Retinal pigment epithelial cell (primary cell): ENCODE measurements around the gene DDX4.
"Not testable (repeated sequence)": the region's sequence is repeated elsewhere in the genome, so short reads cannot be mapped to it uniquely, and the experiment has no call there.

Experiments
- DNase-seq: peaks from one replicate; pipeline ENCODE4 v3.0.0-alpha.2; 2010; ENCODE audit warnings: low read depth
- H3K4me3 ChIP-seq: 2 replicates; pipeline ENCODE4 v1.5.1; 2011; ENCODE audit warnings: mild to moderate bottlenecking, low read length, control low read depth, moderate library complexity
- TF ChIP-seq, protein P1 (sequence below): conservative IDR thresholded peaks from 2 replicates; pipeline ENCODE4 v1.5.1; 2011; ENCODE audit warnings: low read depth, low read length, control low read depth, inconsistent platforms

The DDX4 gene

DNA sequence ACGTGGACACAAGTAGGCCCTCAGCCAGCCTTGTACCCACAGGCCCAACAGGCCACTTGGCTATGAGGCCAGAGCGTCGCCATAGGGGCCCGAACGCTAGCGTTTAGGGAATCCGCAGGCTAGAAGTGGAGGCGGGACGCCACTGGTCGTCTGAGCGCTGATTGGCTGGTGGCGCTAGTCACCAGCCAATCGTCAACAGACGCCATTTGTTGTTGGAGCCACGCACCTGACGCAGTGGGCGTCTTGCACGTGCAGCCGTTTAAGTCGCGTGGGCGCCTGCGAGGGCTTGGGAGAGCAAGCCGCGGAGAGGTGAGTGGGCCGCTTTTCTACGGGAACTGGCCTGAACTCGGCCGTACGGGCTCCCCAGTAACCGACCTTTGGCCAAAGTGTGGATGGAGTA lies at the start of gene DDX4:
Gene DDX4, plus strand, starts transcription at position 269 of the 400 bp plus-strand sequence. CDS start 903 bp downstream, outside the sequence.
- H3K4me3 ChIP-seq: no peak within 1 kb of the TSS
- DNase-seq: no peak
- TF ChIP-seq, protein P1, sequence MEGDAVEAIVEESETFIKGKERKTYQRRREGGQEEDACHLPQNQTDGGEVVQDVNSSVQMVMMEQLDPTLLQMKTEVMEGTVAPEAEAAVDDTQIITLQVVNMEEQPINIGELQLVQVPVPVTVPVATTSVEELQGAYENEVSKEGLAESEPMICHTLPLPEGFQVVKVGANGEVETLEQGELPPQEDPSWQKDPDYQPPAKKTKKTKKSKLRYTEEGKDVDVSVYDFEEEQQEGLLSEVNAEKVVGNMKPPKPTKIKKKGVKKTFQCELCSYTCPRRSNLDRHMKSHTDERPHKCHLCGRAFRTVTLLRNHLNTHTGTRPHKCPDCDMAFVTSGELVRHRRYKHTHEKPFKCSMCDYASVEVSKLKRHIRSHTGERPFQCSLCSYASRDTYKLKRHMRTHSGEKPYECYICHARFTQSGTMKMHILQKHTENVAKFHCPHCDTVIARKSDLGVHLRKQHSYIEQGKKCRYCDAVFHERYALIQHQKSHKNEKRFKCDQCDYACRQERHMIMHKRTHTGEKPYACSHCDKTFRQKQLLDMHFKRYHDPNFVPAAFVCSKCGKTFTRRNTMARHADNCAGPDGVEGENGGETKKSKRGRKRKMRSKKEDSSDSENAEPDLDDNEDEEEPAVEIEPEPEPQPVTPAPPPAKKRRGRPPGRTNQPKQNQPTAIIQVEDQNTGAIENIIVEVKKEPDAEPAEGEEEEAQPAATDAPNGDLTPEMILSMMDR: no peak

DNA sequence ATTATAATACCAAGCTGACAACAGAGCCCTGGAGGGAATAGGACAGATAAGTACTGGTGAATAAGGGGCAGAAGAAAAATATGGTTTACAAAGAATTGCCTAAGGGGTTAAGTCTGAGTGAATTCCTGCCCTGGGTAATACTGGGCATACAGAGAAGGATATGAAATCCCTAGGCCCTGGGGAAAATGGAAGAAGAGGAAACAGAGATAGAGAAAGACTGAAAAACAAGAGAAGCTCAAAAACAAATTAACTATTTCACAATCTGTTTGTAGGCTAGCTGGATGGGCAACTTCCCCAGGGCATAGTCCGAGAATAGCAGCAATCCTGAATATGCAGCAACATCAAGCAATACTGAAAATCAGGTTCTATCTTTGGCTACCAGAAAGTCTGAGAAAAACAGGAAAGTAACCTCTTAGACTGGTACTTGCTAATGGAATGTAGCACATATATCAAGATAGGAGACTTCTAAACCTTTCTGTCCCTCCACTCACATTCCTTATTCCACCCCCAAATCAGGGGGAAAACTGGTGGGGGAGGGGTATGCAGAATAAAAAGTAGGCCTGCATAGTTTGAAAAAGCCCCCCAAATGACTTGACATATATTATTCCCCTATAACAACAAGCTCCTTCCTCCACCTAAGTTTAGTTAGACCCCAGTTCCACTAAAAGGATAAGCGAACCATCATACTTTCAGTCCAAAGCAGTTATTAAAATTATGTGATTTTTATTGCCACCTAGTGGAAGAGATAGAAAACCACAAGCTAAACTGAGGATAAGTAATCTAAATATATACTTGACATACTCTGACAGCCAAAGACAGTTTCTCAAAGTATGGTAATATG lies 46.4 kb upstream of the DDX4 start:
- DNase-seq: no peak
- H3K4me3 ChIP-seq: no peak overlapping the region
- TF ChIP-seq, protein P1: peak; percentile 49

DNA sequence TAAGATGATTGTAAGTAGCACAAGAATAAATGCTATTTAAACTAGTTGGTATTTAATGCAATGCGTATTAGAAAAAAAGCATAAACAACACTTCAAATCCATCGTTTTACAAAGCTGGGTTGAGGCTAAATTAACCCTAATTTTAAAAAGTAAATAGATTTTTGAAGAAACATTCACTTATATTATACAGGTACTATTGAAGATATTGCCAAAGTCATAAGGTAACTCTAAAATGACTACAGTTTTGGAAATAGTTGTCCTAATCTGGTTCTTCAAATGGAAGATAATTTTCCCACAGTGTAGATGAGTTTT lies 45.8 kb upstream of the DDX4 start:
- TF ChIP-seq, protein P1: no peak
- DNase-seq: no peak
- H3K4me3 ChIP-seq: no peak overlapping the region

DNA sequence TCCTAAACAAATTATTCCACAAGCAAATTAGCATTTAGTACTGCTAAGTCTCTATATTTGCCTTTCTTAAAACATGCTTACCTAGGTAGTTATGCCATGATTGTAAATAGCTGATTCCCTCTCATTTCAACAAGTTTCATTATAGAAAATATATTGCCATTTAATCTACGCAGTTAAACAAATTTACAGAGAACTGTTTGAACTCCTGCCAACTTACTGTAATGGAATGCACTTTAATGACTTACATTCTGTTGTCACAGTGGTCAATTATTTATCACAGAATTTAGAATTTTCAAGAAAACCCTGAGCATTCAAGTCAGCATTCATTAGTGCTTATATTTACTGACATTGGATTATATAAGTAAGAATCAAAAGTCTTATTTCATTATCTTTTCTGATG lies 45.4 kb upstream of the DDX4 start:
- no peak overlapping the region for H3K4me3 ChIP-seq
- TF ChIP-seq, protein P1: no peak
- no peak for DNase-seq

DNA sequence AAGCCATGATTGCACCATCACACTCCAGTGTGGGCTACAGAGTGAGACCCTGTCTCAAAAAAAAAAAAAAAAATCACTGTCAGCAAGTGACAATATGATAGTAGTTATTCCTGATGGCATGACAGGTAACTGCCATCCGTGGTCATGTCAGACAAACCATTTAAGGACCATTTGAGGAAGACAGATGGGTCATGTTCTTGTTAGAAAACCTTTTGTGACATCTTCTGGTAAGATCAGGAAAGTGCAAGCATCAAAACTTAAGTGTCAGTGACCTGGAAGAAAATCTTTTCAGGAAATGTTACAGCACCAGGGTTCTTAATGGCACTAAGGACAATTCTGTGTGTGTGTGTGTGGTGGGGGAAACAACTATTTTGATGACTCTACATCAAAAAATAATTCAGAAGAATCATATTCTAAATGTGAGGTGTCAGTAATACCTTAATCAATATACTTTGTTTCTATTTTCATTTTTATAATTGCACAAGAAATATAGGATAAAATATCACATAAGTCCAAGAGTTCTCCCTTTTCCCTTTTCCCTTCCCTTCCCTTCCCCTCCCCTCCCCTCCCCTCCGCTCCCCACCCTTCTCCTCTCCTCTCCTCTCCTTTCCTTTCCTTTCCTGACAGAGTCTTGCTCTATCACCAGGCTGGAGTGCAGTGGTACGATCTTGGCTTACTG lies 43.6 kb upstream of the DDX4 start:
- TF ChIP-seq, protein P1: peak; percentile 42
- no peak for DNase-seq
- no peak overlapping the region for H3K4me3 ChIP-seq

DNA sequence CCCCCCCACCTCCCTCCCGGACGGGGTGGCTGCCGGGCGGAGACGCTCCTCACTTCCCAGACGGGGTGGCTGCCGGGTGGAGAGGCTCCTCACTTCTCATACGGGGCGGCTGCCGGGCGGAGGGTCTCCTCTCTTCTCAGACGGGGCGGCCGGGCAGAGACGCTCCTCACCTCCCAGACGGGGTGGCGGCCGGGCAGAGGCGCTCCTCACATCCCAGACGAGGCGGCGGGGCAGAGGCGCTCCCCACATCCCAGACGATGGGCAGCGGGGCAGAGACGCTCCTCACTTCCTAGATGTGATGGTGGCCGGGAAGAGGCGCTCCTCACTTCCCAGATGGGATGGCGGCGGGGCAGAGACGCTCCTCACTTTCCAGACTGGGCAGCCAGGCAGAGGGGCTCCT lies 41.2 kb upstream of the DDX4 start:
- DNase-seq: not testable (repeated sequence)

DNA sequence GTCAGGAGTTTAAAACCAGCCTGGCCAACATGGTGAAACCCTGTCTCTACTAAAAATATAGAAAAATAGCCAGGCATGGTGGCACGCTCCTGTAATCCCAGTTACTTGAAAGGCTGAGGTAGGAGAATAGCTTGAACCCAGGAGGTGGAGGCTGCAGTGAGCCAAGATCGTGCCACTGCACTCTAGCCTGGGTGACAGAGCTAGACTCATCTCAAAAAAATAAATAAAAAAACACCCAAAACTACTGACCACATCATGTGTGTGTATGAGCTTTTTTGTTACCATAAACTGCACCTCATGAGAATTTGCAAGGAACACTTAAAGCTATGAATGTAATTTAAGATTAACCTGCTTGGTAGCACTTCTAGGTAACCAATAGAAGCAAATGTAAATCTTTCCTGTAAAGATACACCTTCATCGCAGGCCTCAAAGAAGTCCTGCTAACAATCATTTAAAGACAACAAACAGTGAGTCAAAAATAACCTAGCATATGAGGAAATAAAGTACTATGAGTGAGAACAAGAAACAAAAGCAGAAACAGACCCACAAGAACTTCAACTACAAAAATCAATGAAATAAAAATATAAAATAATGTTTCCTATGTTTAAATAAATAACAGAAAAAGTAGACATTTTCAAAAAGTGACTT lies 38.7 kb upstream of the DDX4 start:
- TF ChIP-seq, protein P1: no peak
- no peak for DNase-seq
- no peak overlapping the region for H3K4me3 ChIP-seq

More for the DNA sequence above, 41.2 kb upstream of the DDX4 start:
- not testable (repeated sequence) for H3K4me3 ChIP-seq
